H1 (cell line): ENCODE results near the gene GRK5. TPM values are rescaled to one million over a fixed set of nuclear protein-coding genes. Genes with fewer than 3 reads are reported as not detected.

Source experiments
- CTCF ChIA-PET: fragments of 300-600 bp; sonication (Branson Sonifier 250); formaldehyde crosslinking; loops from one replicate; lab custom pipeline; 2021; ENCODE audit not compliant: partially characterized antibody; lab: Charles Lee
- POLR2A ChIA-PET: fragments of 300-600 bp; sonication (Branson Sonifier 250); formaldehyde crosslinking; loops from one replicate; lab custom pipeline; 2021; ENCODE audit warnings: inconsistent platforms; ENCODE audit not compliant: partially characterized antibody; lab: Charles Lee
- DNase-seq, 2 experiments: peaks; one replicate each; pipeline versions ENCODE4 v3.0.0 to v3.0.0-alpha.2; 2010 to 2022; ENCODE audit warnings: low spot score in 2 of 2, low read depth in 1 of 2, mixed read lengths in 1 of 2
- FAIRE-seq: peaks from 2 replicates; lab custom pipeline; 2011; peaks lifted over from hg19 to GRCh38; lab: Jason Lieb, UNC
- H2AFZ ChIP-seq: 2 replicates; pipeline ENCODE4 v1.8.1; 2012; ENCODE audit warnings: low read length, inconsistent platforms
- H2AK5ac ChIP-seq: 2 replicates; pipeline ENCODE4 v1.6.1; 2013; ENCODE audit warnings: low read depth, low read length
- H2BK120ac ChIP-seq: replicated peaks from 2 replicates; pipeline ENCODE3; 2013; ENCODE audit warnings: low read depth, low read length, inconsistent platforms
- H2BK12ac ChIP-seq: 2 replicates; pipeline ENCODE4 v1.6.1; 2013; ENCODE audit warnings: low read depth, low read length
- H2BK15ac ChIP-seq: 2 replicates; pipeline ENCODE4 v1.6.1; 2013; ENCODE audit warnings: low read length
- H2BK20ac ChIP-seq: 2 replicates; pipeline ENCODE4 v1.6.1; 2013; ENCODE audit warnings: low read length
- H2BK5ac ChIP-seq: 2 replicates; pipeline ENCODE4 v1.6.1; 2013; ENCODE audit warnings: low read depth, low read length
- H3K14ac ChIP-seq: 2 replicates; pipeline ENCODE4 v1.6.1; 2013; ENCODE audit warnings: inconsistent platforms; ENCODE audit not compliant: insufficient read length
- H3K18ac ChIP-seq: 2 replicates; pipeline ENCODE4 v1.6.1; 2013; ENCODE audit warnings: low read length; ENCODE audit errors: extremely low read depth
- H3K23ac ChIP-seq: 2 replicates; pipeline ENCODE4 v1.6.1; 2013; ENCODE audit warnings: inconsistent platforms; ENCODE audit not compliant: insufficient read length
- H3K23me2 ChIP-seq: 2 replicates; pipeline ENCODE4 v1.6.1; 2013; ENCODE audit warnings: low read depth, low read length
- H3K27ac ChIP-seq: 2 replicates; pipeline ENCODE4 v1.6.1; 2011; ENCODE audit warnings: low read depth, low read length, inconsistent platforms
- H3K27me3 ChIP-seq, 4 experiments: replicated peaks in 1 of 4; 1 replicate in 1 of 4; 2 replicates in 3 of 4; pipeline versions ENCODE4 v1.6.1 to v1.8.1; 2011 to 2013; ENCODE audit warnings: low read length in 3 of 4, mild to moderate bottlenecking in 3 of 4, inconsistent platforms in 2 of 4, mixed read lengths in 2 of 4, moderate library complexity in 1 of 4; ENCODE audit not compliant: control insufficient read depth in 3 of 4, insufficient read depth in 3 of 4; ENCODE audit errors: extremely low read depth in 1 of 4
- H3K36me3 ChIP-seq, 4 experiments: 2 replicates each; pipeline versions ENCODE4 v1.6.1 to v1.8.1; 2011 to 2013; ENCODE audit warnings: mild to moderate bottlenecking in 4 of 4, low read length in 3 of 4, moderate library complexity in 2 of 4, control low read depth in 1 of 4, inconsistent platforms in 1 of 4; ENCODE audit not compliant: insufficient read depth in 4 of 4, control insufficient read depth in 2 of 4
- H3K4ac ChIP-seq: replicated peaks from 2 replicates; pipeline ENCODE3; 2013; ENCODE audit warnings: low read length, low read depth, mixed read lengths, inconsistent platforms; ENCODE audit not compliant: insufficient read length
- H3K4me1 ChIP-seq, 4 experiments: replicated peaks in 1 of 4; 1 replicate in 1 of 4; 2 replicates in 3 of 4; pipeline versions ENCODE4 v1.6.1 to v1.8.1; 2011 to 2013; ENCODE audit warnings: low read length in 3 of 4, inconsistent platforms in 2 of 4, mixed read lengths in 1 of 4; ENCODE audit not compliant: insufficient read depth in 4 of 4, control insufficient read depth in 3 of 4
- H3K4me2 ChIP-seq, 2 experiments: 2 replicates each; pipeline versions ENCODE4 v1.6.1 to v1.8.1; 2011 to 2013; ENCODE audit warnings: low read depth in 2 of 2, low read length in 2 of 2, control low read depth in 1 of 2, inconsistent platforms in 1 of 2, mild to moderate bottlenecking in 1 of 2; ENCODE audit not compliant: insufficient read depth in 1 of 2
- H3K4me3 ChIP-seq, 4 experiments: fragments of 200-600, 300-600 bp in 1 of 4; sonication (generic), shearing (Covaris generic), sonication (Bioruptor Twin) in 1 of 4; 2 replicates each; pipeline versions ENCODE4 v1.5.1 to v1.8.1; 2011 to 2016; ENCODE audit warnings: low read length in 4 of 4, low read depth in 3 of 4, control low read depth in 2 of 4, inconsistent platforms in 2 of 4, mild to moderate bottlenecking in 2 of 4, mixed read lengths in 1 of 4, moderate library complexity in 1 of 4; ENCODE audit not compliant: insufficient read depth in 2 of 4; ENCODE audit errors: extremely low read depth in 1 of 4
- H3K56ac ChIP-seq: replicated peaks from 2 replicates; pipeline ENCODE3; 2013; ENCODE audit warnings: low read depth, mild to moderate bottlenecking, mixed read lengths, low read length, inconsistent platforms; ENCODE audit not compliant: insufficient read length
- H3K79me1 ChIP-seq: 2 replicates; pipeline ENCODE4 v1.6.1; 2013; ENCODE audit warnings: low read depth, low read length, control low read depth
- H3K79me2 ChIP-seq, 2 experiments: 2 replicates each; pipeline versions ENCODE4 v1.6.1 to v1.8.1; 2012 to 2013; ENCODE audit warnings: low read length in 2 of 2, mild to moderate bottlenecking in 2 of 2, inconsistent platforms in 1 of 2; ENCODE audit not compliant: insufficient read depth in 2 of 2, control insufficient read depth in 1 of 2
- H3K9ac ChIP-seq, 4 experiments: replicated peaks in 1 of 4; 1 replicate in 1 of 4; 2 replicates in 3 of 4; pipeline versions ENCODE4 v1.6.1 to v1.8.1; 2011 to 2013; ENCODE audit warnings: low read depth in 3 of 4, low read length in 3 of 4, control low read depth in 2 of 4, mild to moderate bottlenecking in 2 of 4, moderate library complexity in 2 of 4, inconsistent platforms in 1 of 4; ENCODE audit errors: extremely low read depth in 1 of 4
- H3K9me3 ChIP-seq, 2 experiments: 2 replicates each; pipeline versions ENCODE4 v1.6.1 to v1.8.1; 2012 to 2013; ENCODE audit warnings: mild to moderate bottlenecking in 2 of 2, moderate library complexity in 2 of 2, control low read depth in 1 of 2, inconsistent platforms in 1 of 2, low read depth in 1 of 2, low read length in 1 of 2, mixed read lengths in 1 of 2; ENCODE audit not compliant: insufficient read depth in 2 of 2
- H4K20me1 ChIP-seq, 2 experiments: replicated peaks in 1 of 2; 2 replicates each; pipeline versions ENCODE3 to v1.8.1; 2011 to 2013; ENCODE audit warnings: inconsistent platforms in 2 of 2, low read length in 2 of 2, mild to moderate bottlenecking in 1 of 2; ENCODE audit not compliant: insufficient read depth in 2 of 2, control insufficient read depth in 1 of 2
- H4K5ac ChIP-seq: 2 replicates; pipeline ENCODE4 v1.6.1; 2013; ENCODE audit warnings: low read length, low read depth, mixed read lengths, inconsistent platforms; ENCODE audit not compliant: insufficient read length
- H4K8ac ChIP-seq: 2 replicates; pipeline ENCODE4 v1.8.0; 2013; ENCODE audit warnings: mild to moderate bottlenecking, moderate library complexity, low read length, inconsistent platforms; ENCODE audit not compliant: insufficient read depth; ENCODE audit errors: extremely low read depth
- H4K91ac ChIP-seq: replicated peaks from 2 replicates; pipeline ENCODE3; 2013; ENCODE audit warnings: low read length, mixed read lengths, inconsistent platforms; ENCODE audit not compliant: insufficient read length
- BCL11A ChIP-seq, 2 experiments: IDR thresholded peaks; one replicate each; pipeline ENCODE4 v1.6.1; 2011; ENCODE audit warnings: low read depth in 2 of 2, low read length in 2 of 2, mild to moderate bottlenecking in 2 of 2
- BRCA1 ChIP-seq: IDR thresholded peaks from 2 replicates; pipeline ENCODE4 v1.6.1; 2012; ENCODE audit warnings: low read depth, low read length, improper control_type of control experiment
- CBX5 ChIP-seq: fragments of 300-800, 300-1000 bp; sonication (generic); IDR thresholded peaks from 2 replicates; pipeline ENCODE4 v1.7.1; 2016; ENCODE audit warnings: antibody characterized with exemption, low read length, low read depth
- CHD2 ChIP-seq: IDR thresholded peaks from 2 replicates; pipeline ENCODE4 v1.6.1; 2012; ENCODE audit warnings: low read length, improper control_type of control experiment
- FOSL1 ChIP-seq: IDR thresholded peaks from 2 replicates; pipeline ENCODE4 v1.6.1; 2011; ENCODE audit warnings: mild to moderate bottlenecking, low read depth, low read length, moderate library complexity; ENCODE audit not compliant: insufficient read depth
- GABPA ChIP-seq: IDR thresholded peaks from 2 replicates; pipeline ENCODE4 v1.6.1; 2011; ENCODE audit warnings: mild to moderate bottlenecking, low read length, moderate library complexity, borderline replicate concordance; ENCODE audit not compliant: insufficient read depth
- GTF2F1 ChIP-seq: IDR thresholded peaks from 2 replicates; pipeline ENCODE4 v1.6.1; 2012; ENCODE audit warnings: low read depth, low read length, improper control_type of control experiment, borderline replicate concordance
- POLR2A ChIP-seq, 2 experiments: IDR thresholded peaks; 1 replicate in 1 of 2; 2 replicates in 1 of 2; pipeline ENCODE4 v1.6.1; 2011; ENCODE audit warnings: low read depth in 2 of 2, low read length in 2 of 2, mild to moderate bottlenecking in 2 of 2; ENCODE audit errors: control extremely low read depth in 1 of 2
- POU5F1 ChIP-seq: IDR thresholded peaks from 2 replicates; pipeline ENCODE4 v1.6.1; 2011; ENCODE audit warnings: low read depth, mild to moderate bottlenecking, low read length, moderate library complexity
- TAF7 ChIP-seq: optimal IDR thresholded peaks from 2 replicates; pipeline ENCODE3; 2011; ENCODE audit warnings: low read depth, mild to moderate bottlenecking, inconsistent platforms, low read length, moderate library complexity, borderline replicate concordance
- TCF12 ChIP-seq: IDR thresholded peaks from 2 replicates; pipeline ENCODE4 v1.6.1; 2011; ENCODE audit warnings: low read depth, mild to moderate bottlenecking, low read length
- YY1 ChIP-seq: IDR thresholded peaks from 2 replicates; pipeline ENCODE4 v1.6.1; 2011; ENCODE audit warnings: low read depth, mild to moderate bottlenecking, low read length
- WGBS, 2 experiments: shearing (Covaris generic) in 1 of 2; methylation state at CpG; one replicate each; pipeline versions ENCODE4 v1.1.6 to v1.1.7; 2013 to 2015; ENCODE audit warnings: low lambda C conversion rate in 2 of 2, mixed read lengths in 2 of 2, inconsistent platforms in 1 of 2, low coverage in 1 of 2, missing lambda C conversion rate in 1 of 2; ENCODE audit not compliant: insufficient replicate concordance in 2 of 2, insufficient coverage in 1 of 2, insufficient read length in 1 of 2; ENCODE audit errors: extremely low coverage in 1 of 2, missing lambda C conversion rate in 1 of 2; 5-methylcytosine and 5-hydroxymethylcytosine counted together
- polyA plus RNA-seq, 7 experiments: library from polyadenylated mRNA; depleted of rRNA in 3 of 7; stranded (reverse) in 5 of 7; unstranded in 2 of 7; fragments of >200 nt in 5 of 7; fragments of 200-250 nt in 2 of 7; gene quantifications; 1 replicate in 5 of 7; 2 replicates in 1 of 7; 4 replicates in 1 of 7; pipeline versions ENCODE4 v1.2.1 to v1.2.3, GENCODE V29; 2011 to 2013; ENCODE audit warnings: missing spikeins in 2 of 7, mixed read lengths in 2 of 7
- total RNA-seq: library from RNA; stranded (reverse); fragmentation: NEBNext Ultra II Directional; extraction: Animal tissue kit (Norgen Biotek cat#: 25700); gene quantifications from 2 replicates; pipeline ENCODE4 v1.2.1, GENCODE V29; 2021
- TF ChIP-seq, protein P1 (sequence below), 3 experiments: IDR thresholded peaks; 1 replicate in 2 of 3; 2 replicates in 1 of 3; pipeline versions ENCODE4 v1.5.1 to v1.6.1; 2011; ENCODE audit warnings: low read length in 3 of 3, mild to moderate bottlenecking in 3 of 3, inconsistent platforms in 2 of 3, low read depth in 1 of 3, moderate library complexity in 1 of 3; ENCODE audit not compliant: insufficient read depth in 1 of 3; ENCODE audit errors: control extremely low read depth in 1 of 3

The GRK5 gene
- total and polyA plus RNA-seq, 2 of the 8 experiments (the other 6 are each of a cell fraction or from before 2014, with no cell fraction given): 0.54 to 2.5 TPM

DNA sequence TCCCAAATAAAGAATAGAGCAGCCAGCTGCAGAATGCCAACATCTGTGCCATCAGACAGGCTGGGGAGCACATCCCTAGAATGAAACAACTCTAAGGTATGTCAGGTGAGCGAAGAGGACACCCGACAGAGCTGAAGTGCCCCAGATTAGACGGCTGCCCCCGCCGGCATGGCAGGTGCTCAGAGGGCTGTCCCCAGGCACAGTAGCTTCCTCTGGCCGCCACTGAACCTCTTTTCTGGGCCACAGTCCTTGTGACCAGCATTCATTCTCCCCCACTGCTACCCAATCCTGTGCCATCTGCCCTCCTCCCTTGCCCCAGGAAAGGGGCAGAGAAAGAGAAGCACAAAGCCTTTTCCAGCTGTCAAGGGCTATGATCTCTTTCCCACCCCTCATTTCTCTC lies 293.4 kb downstream of the GRK5 start:
- Histone ChIP-seq H2BK20ac (no peak overlapping the region), H3K79me2 (no peaks in the 10 kb centered on the region), H2AFZ (no peak overlapping the region), H3K79me1 (no peaks in the 10 kb centered on the region), H2BK5ac (no peak overlapping the region), H3K27ac (no peak overlapping the region), H3K4ac (no peak overlapping the region), H4K5ac (no peak overlapping the region), H3K4me2 (no peak overlapping the region), H2AK5ac (no peak overlapping the region), H3K36me3 (no peaks in the 10 kb centered on the region), H4K91ac (no peak overlapping the region), H3K9ac (no peak overlapping the region), H4K8ac (no peak overlapping the region), H3K18ac (no peak overlapping the region), H4K20me1 (no peaks in the 10 kb centered on the region), H3K4me3 (no peak overlapping the region), H3K14ac (no peak overlapping the region), H3K27me3 (no peaks in the 10 kb centered on the region; a peak in 2 of 7 replicates), H3K56ac (no peak overlapping the region), H3K9me3 (no peaks in the 10 kb centered on the region), H2BK15ac (no peak overlapping the region), H3K4me1 (peaks cover 0 to 4% (median 0%) of the 10 kb centered on the region in 4 experiments; a peak in 3 of 7 replicates), H2BK120ac (no peak overlapping the region), H3K23me2 (no peaks in the 10 kb centered on the region), H3K23ac (no peak overlapping the region), H2BK12ac (no peak overlapping the region)
- FAIRE-seq (no peak), DNase-seq (no peak)
- WGBS, 2 experiments: 84% methylated on average over 6 of the region's 6 CpGs; no CpG with 5 or more reads in 1 of the 2 experiments
- CTCF ChIA-PET: interaction anchor here (0.6 to 2.0 kb wide), 4 partner anchors 11 to 313 kb away, joined by 3 to 7 read pairs (median 4); no protein-coding TSS in a partner anchor
- POLR2A ChIA-PET: no interaction called here
- TF ChIP-seq GABPA: no peak
- no peak for TF ChIP-seq FOSL1
- TF ChIP-seq POLR2A (IDR thresholded peaks at IDR 0.05; ENCODE audit: control extremely low read depth in 1 of 2, low read depth in 2 of 2, low read length in 2 of 2): no peak
- TF ChIP-seq BCL11A (IDR thresholded peaks at IDR 0.05; ENCODE audit: low read depth in 2 of 2, low read length in 2 of 2): no peak
- no peak for TF ChIP-seq POU5F1
- TF ChIP-seq CBX5: no peak
- TF ChIP-seq, protein P1, sequence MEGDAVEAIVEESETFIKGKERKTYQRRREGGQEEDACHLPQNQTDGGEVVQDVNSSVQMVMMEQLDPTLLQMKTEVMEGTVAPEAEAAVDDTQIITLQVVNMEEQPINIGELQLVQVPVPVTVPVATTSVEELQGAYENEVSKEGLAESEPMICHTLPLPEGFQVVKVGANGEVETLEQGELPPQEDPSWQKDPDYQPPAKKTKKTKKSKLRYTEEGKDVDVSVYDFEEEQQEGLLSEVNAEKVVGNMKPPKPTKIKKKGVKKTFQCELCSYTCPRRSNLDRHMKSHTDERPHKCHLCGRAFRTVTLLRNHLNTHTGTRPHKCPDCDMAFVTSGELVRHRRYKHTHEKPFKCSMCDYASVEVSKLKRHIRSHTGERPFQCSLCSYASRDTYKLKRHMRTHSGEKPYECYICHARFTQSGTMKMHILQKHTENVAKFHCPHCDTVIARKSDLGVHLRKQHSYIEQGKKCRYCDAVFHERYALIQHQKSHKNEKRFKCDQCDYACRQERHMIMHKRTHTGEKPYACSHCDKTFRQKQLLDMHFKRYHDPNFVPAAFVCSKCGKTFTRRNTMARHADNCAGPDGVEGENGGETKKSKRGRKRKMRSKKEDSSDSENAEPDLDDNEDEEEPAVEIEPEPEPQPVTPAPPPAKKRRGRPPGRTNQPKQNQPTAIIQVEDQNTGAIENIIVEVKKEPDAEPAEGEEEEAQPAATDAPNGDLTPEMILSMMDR (IDR thresholded peaks at IDR 0.05; ENCODE audit: control extremely low read depth in 1 of 3, insufficient read depth in 1 of 3, low read depth in 1 of 3, low read length in 3 of 3): no peak
- no peak for TF ChIP-seq TCF12
- TF ChIP-seq CHD2: no peak
- TF ChIP-seq TAF7: no peak
- TF ChIP-seq YY1: no peak
- TF ChIP-seq GTF2F1: no peak
- TF ChIP-seq BRCA1: no peak
